Stomach (tissue), 9 donors: Measurements from ENCODE around the gene THAP3. TPM values are rescaled to one million over a fixed set of nuclear protein-coding genes. Genes with fewer than 3 reads are reported as not detected.

Experiments
- DNase-seq, 2 donors: peaks; one replicate each; pipeline versions ENCODE4 v3.0.0 to v3.0.0-alpha.2; 2013 to 2019
- H3K27ac ChIP-seq, 5 donors: fragments of 200-600 bp in 4 of 5; sonication (generic) in 4 of 5; one replicate each; pipeline ENCODE4 v1.5.1; 2013 to 2019; ENCODE audit warnings: mild to moderate bottlenecking in 1 of 5, moderate library complexity in 1 of 5
- H3K27me3 ChIP-seq, 3 donors: fragments of 200-600 bp; sonication (generic); one replicate each; pipeline ENCODE4 v1.5.1; 2017 to 2019; ENCODE audit warnings: mixed run types in 1 of 3
- H3K36me3 ChIP-seq, 4 donors: fragments of 200-600 bp; sonication (generic); 1 replicate in 3 of 4; 2 replicates in 1 of 4; pipeline ENCODE4 v1.5.1; 2016 to 2019
- H3K4me1 ChIP-seq, 4 donors: fragments of 200-600 bp; sonication (generic); one replicate each; pipeline ENCODE4 v1.5.1; 2016 to 2019
- H3K4me3 ChIP-seq, 4 donors: fragments of 200-600 bp; sonication (generic) in 3 of 4; one replicate each; pipeline ENCODE4 v1.5.1; 2016 to 2019; ENCODE audit warnings: mild to moderate bottlenecking in 1 of 4
- H3K9me3 ChIP-seq, 4 donors: fragments of 200-600 bp; sonication (generic); one replicate each; pipeline ENCODE4 v1.5.1; 2016 to 2019
- CTCF ChIP-seq, 7 experiments: fragments of 450-650 bp in 4 of 7; fragments of 200-600 bp in 3 of 7; sonication (generic) in 3 of 7; IDR thresholded peaks; one replicate each; pipeline ENCODE4 v1.5.1; 2016 to 2019; ENCODE audit warnings: antibody characterized with exemption in 7 of 7, control low read depth in 2 of 7, mild to moderate bottlenecking in 1 of 7
- EP300 ChIP-seq: sonication (generic); formaldehyde crosslinking; IDR thresholded peaks from one replicate; pipeline ENCODE4 v1.6.1; 2017; ENCODE audit warnings: antibody characterized with exemption
- POLR2A ChIP-seq, 4 donors: fragments of 450-650 bp; IDR thresholded peaks; one replicate each; pipeline ENCODE4 v1.6.1; 2016; ENCODE audit warnings: antibody characterized with exemption in 4 of 4, control low read depth in 2 of 4, mild to moderate bottlenecking in 1 of 4, moderate library complexity in 1 of 4
- POLR2AphosphoS5 ChIP-seq, 3 donors: sonication (generic); formaldehyde crosslinking; IDR thresholded peaks; one replicate each; pipeline ENCODE4 v1.6.1; 2016; ENCODE audit warnings: antibody characterized with exemption in 3 of 3
- WGBS, 5 donors: extraction: QIAGEN DNeasy Blood & Tissue Kit in 3 of 5; methylation state at CpG; one replicate each; pipeline versions ENCODE4 v1.1.5 to v1.1.7; 2013 to 2018; 5-methylcytosine and 5-hydroxymethylcytosine counted together
- intact Hi-C: fragments of 100-400 bp; cut with DNase I; formaldehyde crosslinking; loops from one replicate; pipeline ENCODE4 v1.15.1; 2023; ENCODE audit warnings: low total_unique reads
- polyA plus RNA-seq, 3 donors: library from polyadenylated mRNA; stranded (reverse); fragments of 200-250 nt; gene quantifications; one replicate each; pipeline ENCODE4 v1.2.3, GENCODE V29; 2013
- total RNA-seq, 5 donors: library from RNA; depleted of rRNA; stranded (reverse); fragments of >200 nt; gene quantifications; one replicate each; pipeline versions ENCODE4 v1.1.0 to v1.2.3, GENCODE V29; 2014 to 2016
- donor health status: healthy with polysubstance abuse.
- donor health status: Bipolar disorder and iron deficiency.
- donor health status: healthy.

The THAP3 gene
- total and polyA plus RNA-seq, 8 donors = 5.8 to 116 (median 17.3) TPM

- Histone ChIP-seq H3K9me3 (no peaks in the 10 kb centered on the region), H3K27ac (peak overlapping the region; percentile 88 to 95 (median 92)), H3K4me1 (peaks cover 12 to 35% (median 27%) of the 10 kb centered on the region in 4 donors), H3K36me3 (peaks cover 50 to 73% (median 62%) of the 10 kb centered on the region in 4 donors), H3K4me3 (peak overlapping the region; percentile 75 to 93 (median 89)), H3K27me3 (no peaks in the 10 kb centered on the region)
- intact Hi-C loops = no loop called here
- no peak for TF ChIP-seq POLR2A (IDR thresholded peaks at IDR 0.05)
- TF ChIP-seq CTCF (IDR thresholded peaks at IDR 0.05) = no peak
- TF ChIP-seq POLR2AphosphoS5 (IDR thresholded peaks at IDR 0.05) = no peak
- TF ChIP-seq EP300 = no peak
- 0 to 4% (median 3%) methylated on average over 16 to 32 of the region's 32 CpGs for WGBS, 5 donors
- peak; percentile 38 to 69 for DNase-seq
These were observed 999 bp downstream of the THAP3 start for GRCh38 chr1:6625584-6626149.

GRCh38 chr1:6627031-6627430, 2.4 kb downstream of the THAP3 start:
- TF ChIP-seq POLR2AphosphoS5 (IDR thresholded peaks at IDR 0.05) (no peak), EP300 (no peak), POLR2A (IDR thresholded peaks at IDR 0.05) (no peak), CTCF (IDR thresholded peaks at IDR 0.05) (no peak)
- Histone ChIP-seq H3K27me3 (no peaks in the 10 kb centered on the region), H3K36me3 (peaks cover 42 to 73% (median 62%) of the 10 kb centered on the region in 4 donors), H3K4me3 (no peak overlapping the region), H3K4me1 (peaks cover 12 to 35% (median 27%) of the 10 kb centered on the region in 4 donors), H3K27ac (no peak overlapping the region), H3K9me3 (no peaks in the 10 kb centered on the region)
- DNase-seq = no peak
- intact Hi-C loops = no loop called here
- WGBS, 5 donors = 84 to 96% (median 91%) methylated on average over 9 of the region's 9 CpGs

- no peak for TF ChIP-seq POLR2A (IDR thresholded peaks at IDR 0.05)
- no peak for TF ChIP-seq EP300
- no peak for TF ChIP-seq CTCF (IDR thresholded peaks at IDR 0.05)
- TF ChIP-seq POLR2AphosphoS5 (IDR thresholded peaks at IDR 0.05) = no peak
- Histone ChIP-seq H3K9me3 (no peaks in the 10 kb centered on the region), H3K27ac (no peak overlapping the region), H3K36me3 (peaks cover 48 to 73% (median 62%) of the 10 kb centered on the region in 4 donors), H3K27me3 (no peaks in the 10 kb centered on the region), H3K4me3 (no peak overlapping the region), H3K4me1 (peaks cover 12 to 35% (median 27%) of the 10 kb centered on the region in 4 donors)
- 91 to 96% (median 94%) methylated on average over 21 of the region's 21 CpGs for WGBS, 5 donors
- intact Hi-C loops = no loop called here
- no peak for DNase-seq
These were observed 3.3 kb downstream of the THAP3 start for GRCh38 chr1:6627841-6628545.

- H3K4me3 ChIP-seq = no peak overlapping the region
- intact Hi-C loops = no loop called here
- DNase-seq = no peak
- H3K9me3 ChIP-seq = no peaks in the 10 kb centered on the region
- TF ChIP-seq CTCF (IDR thresholded peaks at IDR 0.05) = no peak
- 86 to 96% (median 90%) methylated on average over 11 to 12 of the region's 12 CpGs for WGBS, 5 donors
- no peaks in the 10 kb centered on the region for H3K27me3 ChIP-seq
- peaks cover 58 to 73% (median 64%) of the 10 kb centered on the region in 4 donors for H3K36me3 ChIP-seq
- H3K4me1 ChIP-seq = peaks cover 12 to 33% (median 27%) of the 10 kb centered on the region in 4 donors
- H3K27ac ChIP-seq = no peak overlapping the region
These were observed 4.4 kb downstream of the THAP3 start for GRCh38 chr1:6628971-6629479.
